SU-DHL-6 (cell line): Measurements from ENCODE around the gene UBLCP1.

ENCODE experiments used
- CTCF ChIP-seq: fragments of 200-600 bp; sonication (generic); IDR thresholded peaks from one replicate; pipeline ENCODE4 v1.5.1; 2017; ENCODE audit warnings: antibody characterized with exemption, mild to moderate bottlenecking, low read length, moderate library complexity; ENCODE audit not compliant: insufficient read depth, poor library complexity, severe bottlenecking
- EZH2phosphoT487 ChIP-seq: fragments of 200-600 bp; sonication (generic), shearing (Covaris generic); conservative IDR thresholded peaks from 2 replicates; pipeline ENCODE4 v1.6.1; 2018; ENCODE audit warnings: mild to moderate bottlenecking, antibody characterized with exemption, low read length, moderate library complexity, mixed read lengths

GRCh38 chr5:159319363-159319762 lies 56.3 kb downstream of the UBLCP1 start:
- no peak for TF ChIP-seq CTCF
- TF ChIP-seq EZH2phosphoT487, result no peak
